Caco-2 (cell line): ENCODE results near the gene NAA15. TPM values are rescaled to one million over a fixed set of nuclear protein-coding genes. Genes with fewer than 3 reads are reported as not detected.
"Not testable (repeated sequence)": the region's sequence is repeated elsewhere in the genome, so short reads cannot be mapped to it uniquely, and the experiment has no call there.

ENCODE experiments used
- BruUV-seq: library from RNA; stranded (reverse); fragments of 400-500 nt; replicated peaks from 2 replicates; lab custom pipeline; 2021; lab: Mats Ljungman, UMichigan
- CTCF ChIA-PET: fragments of 300-600 bp; sonication (Branson Sonifier 250); formaldehyde crosslinking; loops from one replicate; lab custom pipeline; 2022; ENCODE audit warnings: antibody characterized with exemption; lab: Charles Lee
- POLR2A ChIA-PET: fragments of 300-600 bp; sonication (Branson Sonifier 250); formaldehyde crosslinking; loops from one replicate; lab custom pipeline; 2022; ENCODE audit warnings: antibody characterized with exemption; lab: Charles Lee
- DNase-seq, 2 experiments: peaks; one replicate each; pipeline versions ENCODE4 v3.0.0 to v3.0.0-alpha.2; 2020 to 2022
- H3K27me3 ChIP-seq: replicated peaks from 2 replicates; pipeline ENCODE4 v1.6.0; 2011; ENCODE audit warnings: low read length; ENCODE audit not compliant: control insufficient read depth, insufficient read depth
- H3K36me3 ChIP-seq: 2 replicates; pipeline ENCODE4 v1.5.1; 2011; ENCODE audit warnings: low read length; ENCODE audit not compliant: control insufficient read depth, insufficient read depth
- H3K4me1 ChIP-seq: fragments of 250-450 bp; sonication (Bioruptor Pico); 2 replicates; pipeline ENCODE4 v1.5.1; 2020; ENCODE audit warnings: mild to moderate bottlenecking
- H3K4me3 ChIP-seq: 2 replicates; pipeline ENCODE4 v1.5.1; 2011; ENCODE audit warnings: low read depth, mild to moderate bottlenecking, control low read depth, low read length
- H3K9me3 ChIP-seq: fragments of 250-450 bp; sonication (Bioruptor Pico); 2 replicates; pipeline ENCODE4 v1.5.1; 2020; ENCODE audit warnings: mild to moderate bottlenecking, moderate library complexity
- H3K27ac Mint-ChIP-seq: one replicate; pipeline ENCODE4 v1.8.0; 2022; ENCODE audit warnings: mixed read lengths; ENCODE audit not compliant: unreplicated experiment
- H3K27me3 Mint-ChIP-seq: one replicate; pipeline ENCODE4 v1.8.0; 2022; ENCODE audit warnings: mixed read lengths; ENCODE audit not compliant: insufficient read depth, unreplicated experiment
- H3K36me3 Mint-ChIP-seq: one replicate; pipeline ENCODE4 v1.8.0; 2022; ENCODE audit warnings: mild to moderate bottlenecking, mixed read lengths; ENCODE audit not compliant: insufficient read depth, unreplicated experiment
- H3K4me1 Mint-ChIP-seq: one replicate; pipeline ENCODE4 v1.8.0; 2022; ENCODE audit warnings: low read depth, mixed read lengths; ENCODE audit not compliant: unreplicated experiment
- H3K4me3 Mint-ChIP-seq: one replicate; pipeline ENCODE4 v1.8.0; 2022; ENCODE audit warnings: mild to moderate bottlenecking, moderate library complexity, mixed read lengths; ENCODE audit not compliant: unreplicated experiment
- H3K9me3 Mint-ChIP-seq: one replicate; pipeline ENCODE4 v1.8.0; 2022; ENCODE audit warnings: mixed read lengths; ENCODE audit not compliant: unreplicated experiment
- CTCF ChIP-seq, 2 experiments: fragments of 200-600 bp in 1 of 2; IDR thresholded peaks; 1 replicate in 1 of 2; 2 replicates in 1 of 2; pipeline versions ENCODE4 v1.5.1 to v1.8.0; 2011 to 2022; ENCODE audit warnings: antibody characterized with exemption in 1 of 2, control low read depth in 1 of 2, inconsistent platforms in 1 of 2, low read depth in 1 of 2, low read length in 1 of 2, mild to moderate bottlenecking in 1 of 2, moderate library complexity in 1 of 2; ENCODE audit not compliant: insufficient read depth in 1 of 2, severe bottlenecking in 1 of 2, unreplicated experiment in 1 of 2
- intact Hi-C: fragments of 100-400 bp; cut with micrococcal nuclease; formaldehyde crosslinking; loops from one replicate; pipeline ENCODE4 v1.10.0; 2022; ENCODE audit not compliant: unreplicated experiment
- total RNA-seq: library from RNA; stranded (reverse); gene quantifications from 2 replicates; pipeline ENCODE4 v1.2.3, GENCODE V29; 2022

The NAA15 gene
- total RNA-seq, 1 experiment from 2014 or later: 63.1 TPM

- no peak overlapping the region for H3K4me3 ChIP-seq
- ChIA-PET POLR2A (no interaction called here), CTCF (no interaction called here)
- peak overlapping the region; percentile 23 for H3K27ac Mint-ChIP-seq
- H3K27me3 ChIP-seq: no peaks in the 10 kb centered on the region
- H3K4me1 ChIP-seq: peaks cover 13% of the 10 kb centered on the region
- peaks cover 14% of the 10 kb centered on the region for H3K4me1 Mint-ChIP-seq
- no peak for TF ChIP-seq CTCF (IDR thresholded peaks at IDR 0.05; ENCODE audit: insufficient read depth in 1 of 2, low read depth in 1 of 2, low read length in 1 of 2, severe bottlenecking in 1 of 2, unreplicated experiment in 1 of 2)
- H3K4me3 Mint-ChIP-seq: no peak overlapping the region
- no TSS peak for BruUV-seq
- H3K27me3 Mint-ChIP-seq: no peaks in the 10 kb centered on the region
- intact Hi-C loops: no loop called here
- no peaks in the 10 kb centered on the region for H3K36me3 ChIP-seq
- H3K36me3 Mint-ChIP-seq: peaks cover 10% of the 10 kb centered on the region
- no peaks in the 10 kb centered on the region for H3K9me3 ChIP-seq
- H3K9me3 Mint-ChIP-seq: peaks cover 11% of the 10 kb centered on the region
- DNase-seq: no peak
Observed at GRCh38 chr4:139317635-139318034, 16.3 kb downstream of the NAA15 start.

GRCh38 chr4:139319571-139319970 lies 18.3 kb downstream of the NAA15 start:
- POLR2A ChIA-PET: no interaction called here
- Histone ChIP-seq H3K9me3 (no peaks in the 10 kb centered on the region), H3K27me3 (no peaks in the 10 kb centered on the region), H3K36me3 (no peaks in the 10 kb centered on the region; the same call in 1 of the 2 replicates), H3K4me3 (no peak overlapping the region), H3K4me1 (peaks cover 8% of the 10 kb centered on the region; the same call in 1 of the 2 replicates)
- H3K27ac Mint-ChIP-seq: no peak overlapping the region
- peaks cover 11% of the 10 kb centered on the region for H3K9me3 Mint-ChIP-seq
- intact Hi-C loops: no loop called here
- H3K36me3 Mint-ChIP-seq: no peaks in the 10 kb centered on the region
- peaks cover 14% of the 10 kb centered on the region for H3K4me1 Mint-ChIP-seq
- CTCF ChIA-PET: no interaction called here
- no peak for TF ChIP-seq CTCF (IDR thresholded peaks at IDR 0.05; ENCODE audit: insufficient read depth in 1 of 2, low read depth in 1 of 2, low read length in 1 of 2, severe bottlenecking in 1 of 2, unreplicated experiment in 1 of 2)
- no peak for DNase-seq
- H3K4me3 Mint-ChIP-seq: no peak overlapping the region
- BruUV-seq: no TSS peak
- H3K27me3 Mint-ChIP-seq: no peaks in the 10 kb centered on the region

GRCh38 chr4:139322070-139322469 lies 20.8 kb downstream of the NAA15 start:
- H3K27ac Mint-ChIP-seq, H3K36me3 ChIP-seq, H3K27me3 ChIP-seq, H3K9me3 ChIP-seq, H3K9me3 Mint-ChIP-seq, H3K4me1 Mint-ChIP-seq, BruUV-seq, H3K4me3 Mint-ChIP-seq, H3K4me1 ChIP-seq, H3K4me3 ChIP-seq, DNase-seq, H3K36me3 Mint-ChIP-seq, H3K27me3 Mint-ChIP-seq, intact Hi-C loops, CTCF ChIA-PET, POLR2A ChIA-PET: not testable (repeated sequence)

- H3K4me3 Mint-ChIP-seq, H3K9me3 Mint-ChIP-seq, H3K27ac Mint-ChIP-seq, H3K36me3 ChIP-seq, H3K4me1 ChIP-seq, H3K36me3 Mint-ChIP-seq, H3K27me3 Mint-ChIP-seq, BruUV-seq, H3K4me3 ChIP-seq, POLR2A ChIA-PET, DNase-seq, H3K27me3 ChIP-seq, H3K4me1 Mint-ChIP-seq, H3K9me3 ChIP-seq, intact Hi-C loops: not testable (repeated sequence)
- CTCF ChIA-PET: interaction anchor here (0.6 kb wide), 1 partner anchor 81 kb away, joined by 5 read pairs; no protein-coding TSS in a partner anchor
Observed at GRCh38 chr4:139322541-139322940, 21.2 kb downstream of the NAA15 start.
